Neuronal stem cell (in vitro differentiated cells): ENCODE data around the gene CWC27.

Source experiments
- DNase-seq: peaks from one replicate; pipeline ENCODE4 v3.0.0-alpha.2; 2013; ENCODE audit warnings: low spot score
- H2AFZ ChIP-seq: one replicate; pipeline ENCODE4 v1.6.1; 2013; ENCODE audit warnings: mild to moderate bottlenecking, low read length, inconsistent platforms
- H2AK5ac ChIP-seq: 2 replicates; pipeline ENCODE4 v1.6.1; 2013; ENCODE audit warnings: low read depth, mild to moderate bottlenecking, inconsistent platforms, low read length, moderate library complexity, mixed read lengths
- H2BK120ac ChIP-seq: 2 replicates; pipeline ENCODE4 v1.6.1; 2013; ENCODE audit warnings: low read depth, mild to moderate bottlenecking, inconsistent platforms, low read length, moderate library complexity, mixed read lengths
- H2BK12ac ChIP-seq: one replicate; pipeline ENCODE4 v1.6.1; 2013; ENCODE audit warnings: low read length, inconsistent platforms
- H2BK15ac ChIP-seq: 2 replicates; pipeline ENCODE4 v1.6.1; 2013; ENCODE audit warnings: mild to moderate bottlenecking, low read length, inconsistent platforms, mixed read lengths
- H2BK5ac ChIP-seq: one replicate; pipeline ENCODE4 v1.6.1; 2013; ENCODE audit warnings: inconsistent platforms, mild to moderate bottlenecking, low read length, moderate library complexity
- H3K14ac ChIP-seq: one replicate; pipeline ENCODE4 v1.6.1; 2013; ENCODE audit warnings: low read length, inconsistent platforms
- H3K18ac ChIP-seq: 2 replicates; pipeline ENCODE4 v1.6.1; 2013; ENCODE audit warnings: low read length, inconsistent platforms
- H3K23ac ChIP-seq: 2 replicates; pipeline ENCODE4 v1.6.1; 2013; ENCODE audit warnings: low read depth, mild to moderate bottlenecking, mixed read lengths, low read length, inconsistent platforms; ENCODE audit not compliant: poor library complexity
- H3K27ac ChIP-seq: replicated peaks from 3 replicates; pipeline ENCODE4 v1.5.1; 2013; ENCODE audit warnings: low read length, inconsistent platforms
- H3K27me3 ChIP-seq, 3 experiments: 2 replicates each; pipeline ENCODE4 v1.6.1; 2013; ENCODE audit warnings: low read length in 3 of 3, mild to moderate bottlenecking in 2 of 3, inconsistent platforms in 1 of 3, low read depth in 1 of 3, mixed read lengths in 1 of 3, moderate library complexity in 1 of 3; ENCODE audit not compliant: control insufficient read depth in 3 of 3, insufficient read depth in 3 of 3
- H3K36me3 ChIP-seq, 2 donors: replicated peaks in 1 of 2; 2 replicates each; pipeline ENCODE4 v1.6.1; 2013; ENCODE audit warnings: low read length in 2 of 2; ENCODE audit not compliant: control insufficient read depth in 2 of 2, insufficient read depth in 2 of 2
- H3K4ac ChIP-seq: 2 replicates; pipeline ENCODE4 v1.6.1; 2013; ENCODE audit warnings: inconsistent platforms, mild to moderate bottlenecking, low read length, moderate library complexity
- H3K4me1 ChIP-seq, 2 donors: 1 replicate in 1 of 2; 2 replicates in 1 of 2; pipeline ENCODE4 v1.6.1; 2013; ENCODE audit warnings: low read length in 2 of 2, low read depth in 1 of 2; ENCODE audit not compliant: control insufficient read depth in 2 of 2, insufficient read depth in 1 of 2
- H3K4me2 ChIP-seq: one replicate; pipeline ENCODE4 v1.6.1; 2013; ENCODE audit warnings: mild to moderate bottlenecking, low read length, inconsistent platforms; ENCODE audit not compliant: insufficient read depth, poor library complexity, severe bottlenecking
- H3K4me3 ChIP-seq, 2 donors: 2 replicates each; pipeline ENCODE4 v1.5.1; 2013; ENCODE audit warnings: low read length in 2 of 2, mild to moderate bottlenecking in 2 of 2, inconsistent platforms in 1 of 2, moderate library complexity in 1 of 2
- H3K79me1 ChIP-seq: one replicate; pipeline ENCODE4 v1.6.1; 2013; ENCODE audit warnings: low read depth, mild to moderate bottlenecking, inconsistent platforms, low read length, moderate library complexity
- H3K9ac ChIP-seq: one replicate; pipeline ENCODE4 v1.6.1; 2013; ENCODE audit warnings: mild to moderate bottlenecking, low read depth, low read length, inconsistent platforms; ENCODE audit not compliant: poor library complexity
- H3K9me3 ChIP-seq, 2 donors: replicated peaks in 1 of 2; 2 replicates each; pipeline versions ENCODE3 to v1.6.1; 2013; ENCODE audit warnings: low read length in 2 of 2, mild to moderate bottlenecking in 2 of 2, inconsistent platforms in 1 of 2, low read depth in 1 of 2, mixed read lengths in 1 of 2, moderate library complexity in 1 of 2; ENCODE audit not compliant: control insufficient read depth in 2 of 2, insufficient read depth in 1 of 2
- H4K8ac ChIP-seq: one replicate; pipeline ENCODE4 v1.6.1; 2013; ENCODE audit warnings: low read depth, mild to moderate bottlenecking, inconsistent platforms, low read length, moderate library complexity
- H4K91ac ChIP-seq: one replicate; pipeline ENCODE4 v1.6.1; 2013; ENCODE audit warnings: low read length, low read depth, mild to moderate bottlenecking, inconsistent platforms; ENCODE audit not compliant: poor library complexity
- WGBS, 2 donors: extraction: QIAGEN DNeasy Blood & Tissue Kit; methylation state at CpG; one replicate each; pipeline ENCODE4 v1.1.7; 2013; ENCODE audit warnings: missing lambda C conversion rate in 2 of 2, mixed read lengths in 1 of 2; ENCODE audit not compliant: insufficient read length in 2 of 2, insufficient replicate concordance in 1 of 2; ENCODE audit errors: extremely low coverage in 2 of 2; 5-methylcytosine and 5-hydroxymethylcytosine counted together

The CWC27 gene

DNA sequence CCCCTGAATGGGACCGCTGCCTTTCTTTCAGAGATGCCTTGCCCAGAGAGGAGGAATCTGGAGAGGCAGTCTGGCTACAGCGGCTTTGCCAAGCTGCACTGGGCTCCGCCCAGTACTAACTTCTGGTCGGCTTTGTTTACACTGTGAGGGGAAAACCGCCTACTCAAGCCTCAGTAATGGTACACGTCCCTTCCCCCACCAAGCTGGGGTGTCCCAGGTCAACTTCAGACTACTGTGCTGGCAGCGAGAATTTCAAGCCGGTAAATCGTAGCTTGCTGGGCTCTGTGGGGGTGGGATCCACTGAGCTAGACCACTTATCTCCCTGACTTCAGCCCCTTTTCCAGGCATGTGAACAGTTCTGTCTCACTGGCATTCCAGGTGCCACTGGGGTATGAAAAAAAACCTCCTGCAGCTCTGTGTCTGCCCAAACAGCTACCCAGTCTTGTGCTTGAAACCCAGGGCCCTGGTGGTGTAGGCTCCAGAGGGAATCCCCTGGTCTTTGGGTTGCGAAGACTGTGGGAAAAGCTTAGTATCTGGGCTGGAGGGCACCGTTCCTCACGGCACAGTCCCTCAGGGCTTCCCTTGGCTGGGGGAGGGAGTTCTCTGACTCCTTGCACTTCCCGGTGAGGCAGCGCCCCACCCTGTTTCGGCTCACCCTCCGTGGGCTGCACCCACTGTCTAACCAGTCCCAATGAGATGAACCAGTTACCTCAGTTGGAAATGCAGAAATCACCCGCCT is 171.2 kb downstream of the CWC27 start:
- Histone ChIP-seq H2BK15ac (no peak overlapping the region), H2BK12ac (no peak overlapping the region), H3K9me3 (no peaks in the 10 kb centered on the region), H3K18ac (peak overlapping the region; percentile 90), H3K79me1 (no peaks in the 10 kb centered on the region), H3K4me2 (peak overlapping the region; percentile 11), H3K23ac (no peak overlapping the region), H3K9ac (no peak overlapping the region), H2AFZ (no peak overlapping the region), H3K4me1 (peaks cover 0 to 8% of the 10 kb centered on the region in 2 donors), H2AK5ac (no peak overlapping the region), H4K8ac (peak overlapping the region; percentile 43), H3K4ac (peak overlapping the region; percentile 53), H2BK120ac (no peak overlapping the region), H3K27me3 (no peaks in the 10 kb centered on the region), H2BK5ac (no peak overlapping the region), H3K14ac (peak overlapping the region; percentile 47), H3K36me3 (no peaks in the 10 kb centered on the region), H3K27ac (peak overlapping the region; percentile 36), H4K91ac (no peak overlapping the region), H3K4me3 (no peak overlapping the region)
- WGBS, 2 donors = no CpG with 5 or more reads among the region's 17 CpGs
- no peak for DNase-seq

DNA sequence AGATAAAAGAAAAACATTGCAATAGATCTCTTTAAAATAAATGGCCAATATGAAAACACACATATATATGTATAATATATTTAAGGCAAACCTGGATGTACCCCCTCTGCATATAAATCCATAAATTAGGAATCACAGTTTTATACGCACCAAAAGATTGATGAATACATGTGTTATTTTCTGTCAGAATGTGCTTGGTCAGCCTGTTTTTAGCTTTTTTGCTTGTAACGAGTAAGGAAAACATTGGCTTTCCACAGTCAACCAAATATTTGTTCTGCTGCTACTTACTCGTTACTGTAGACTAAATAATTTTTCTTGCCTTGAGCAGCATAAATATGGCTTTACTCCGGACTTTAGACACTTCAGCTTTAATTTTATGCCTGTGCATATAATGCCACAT is 173.7 kb downstream of the CWC27 start:
- no peak overlapping the region for H3K4me2 ChIP-seq
- H3K23ac ChIP-seq = no peak overlapping the region
- DNase-seq = no peak
- no peaks in the 10 kb centered on the region for H3K27me3 ChIP-seq
- no peak overlapping the region for H2BK120ac ChIP-seq
- H3K27ac ChIP-seq = no peak overlapping the region
- H2BK5ac ChIP-seq = no peak overlapping the region
- no peak overlapping the region for H2BK15ac ChIP-seq
- peaks cover 0 to 8% of the 10 kb centered on the region in 2 donors for H3K4me1 ChIP-seq
- H3K14ac ChIP-seq = no peak overlapping the region
- no CpG with 5 or more reads among the region's 4 CpGs for WGBS, 2 donors
- no peak overlapping the region for H3K9ac ChIP-seq
- no peak overlapping the region for H3K4ac ChIP-seq
- no peak overlapping the region for H3K18ac ChIP-seq
- no peak overlapping the region for H2BK12ac ChIP-seq
- no peaks in the 10 kb centered on the region for H3K9me3 ChIP-seq
- peaks cover 2% of the 10 kb centered on the region for H3K79me1 ChIP-seq
- no peak overlapping the region for H4K91ac ChIP-seq
- H4K8ac ChIP-seq = no peak overlapping the region
- no peaks in the 10 kb centered on the region for H3K36me3 ChIP-seq
- no peak overlapping the region for H2AFZ ChIP-seq
- no peak overlapping the region for H2AK5ac ChIP-seq
- H3K4me3 ChIP-seq = no peak overlapping the region

DNA sequence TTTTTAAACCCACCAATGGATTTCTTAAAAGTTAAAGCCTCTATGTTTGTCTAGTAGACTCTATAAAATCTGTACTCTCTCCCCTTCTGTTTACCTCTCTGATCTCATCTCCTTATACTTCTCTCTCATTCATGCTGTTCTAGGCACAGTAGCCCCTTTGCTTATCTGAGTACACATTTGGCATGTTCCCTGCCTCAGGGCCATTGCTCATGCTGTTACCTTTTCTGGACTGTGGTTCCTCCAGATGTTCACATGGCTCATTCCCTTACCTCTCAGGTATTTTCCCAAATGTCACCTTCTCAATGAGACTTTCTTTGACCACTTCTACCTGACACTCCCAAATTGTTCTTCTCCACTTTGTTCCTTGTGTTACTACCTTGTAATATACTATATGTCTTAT is 176.1 kb downstream of the CWC27 start:
- DNase-seq = no peak
- H3K14ac ChIP-seq = no peak overlapping the region
- no peak overlapping the region for H3K27ac ChIP-seq

DNA sequence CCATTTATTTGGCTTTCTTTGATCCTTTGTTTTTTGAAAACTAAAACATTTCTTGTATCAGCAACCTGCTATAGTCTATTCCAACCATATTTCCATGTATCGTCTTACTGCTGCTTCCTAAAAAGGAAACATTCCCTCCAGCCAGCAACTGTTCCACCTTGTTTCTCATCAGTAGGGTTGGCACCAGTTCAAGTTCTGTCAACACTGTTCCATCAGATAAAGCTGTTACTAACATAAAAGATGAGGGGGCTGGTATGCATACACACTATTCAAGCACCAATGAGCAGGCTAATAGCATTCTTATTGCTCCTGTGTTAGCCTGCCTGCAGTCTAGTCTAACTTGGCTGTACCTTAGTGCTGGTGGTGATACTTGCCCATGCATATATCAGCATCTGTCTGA is 178.3 kb downstream of the CWC27 start:
- no peak overlapping the region for H2BK120ac ChIP-seq
- no peaks in the 10 kb centered on the region for H3K4me1 ChIP-seq
- no peak overlapping the region for H2AFZ ChIP-seq
- no peaks in the 10 kb centered on the region for H3K27me3 ChIP-seq
- H3K4ac ChIP-seq = no peak overlapping the region
- H3K9ac ChIP-seq = no peak overlapping the region
- no peak overlapping the region for H3K27ac ChIP-seq
- H3K23ac ChIP-seq = no peak overlapping the region
- H3K9me3 ChIP-seq = no peaks in the 10 kb centered on the region
- no peak overlapping the region for H3K18ac ChIP-seq
- H3K79me1 ChIP-seq = peaks cover 2% of the 10 kb centered on the region
- DNase-seq = no peak
- no peak overlapping the region for H3K4me2 ChIP-seq
- no peak overlapping the region for H4K8ac ChIP-seq
- no peak overlapping the region for H4K91ac ChIP-seq
- no CpG with 5 or more reads among the region's 1 CpG for WGBS, 2 donors
- H2BK5ac ChIP-seq = no peak overlapping the region
- no peak overlapping the region for H2BK15ac ChIP-seq
- H3K4me3 ChIP-seq = no peak overlapping the region
- no peak overlapping the region for H2AK5ac ChIP-seq
- no peak overlapping the region for H2BK12ac ChIP-seq
- no peaks in the 10 kb centered on the region for H3K36me3 ChIP-seq
- no peak overlapping the region for H3K14ac ChIP-seq

More for the DNA sequence above, 176.1 kb downstream of the CWC27 start:
- no peak overlapping the region for H3K4ac ChIP-seq
- no peak overlapping the region for H3K9ac ChIP-seq
- no peaks in the 10 kb centered on the region for H3K9me3 ChIP-seq
- H3K23ac ChIP-seq = no peak overlapping the region
- H3K36me3 ChIP-seq = no peaks in the 10 kb centered on the region
- H4K91ac ChIP-seq = no peak overlapping the region
- H3K4me2 ChIP-seq = no peak overlapping the region
- H3K4me1 ChIP-seq = peaks cover 0 to 4% of the 10 kb centered on the region in 2 donors
- no peak overlapping the region for H2AK5ac ChIP-seq
- no peak overlapping the region for H2BK15ac ChIP-seq
- no peak overlapping the region for H4K8ac ChIP-seq
- H2BK120ac ChIP-seq = no peak overlapping the region
- no peaks in the 10 kb centered on the region for H3K27me3 ChIP-seq
- no peak overlapping the region for H2BK12ac ChIP-seq
- no peak overlapping the region for H3K18ac ChIP-seq
- H3K79me1 ChIP-seq = peaks cover 2% of the 10 kb centered on the region
- no peak overlapping the region for H2AFZ ChIP-seq
- no peak overlapping the region for H2BK5ac ChIP-seq
- no peak overlapping the region for H3K4me3 ChIP-seq
